ENCODE data around the gene DCXR.

DNA sequence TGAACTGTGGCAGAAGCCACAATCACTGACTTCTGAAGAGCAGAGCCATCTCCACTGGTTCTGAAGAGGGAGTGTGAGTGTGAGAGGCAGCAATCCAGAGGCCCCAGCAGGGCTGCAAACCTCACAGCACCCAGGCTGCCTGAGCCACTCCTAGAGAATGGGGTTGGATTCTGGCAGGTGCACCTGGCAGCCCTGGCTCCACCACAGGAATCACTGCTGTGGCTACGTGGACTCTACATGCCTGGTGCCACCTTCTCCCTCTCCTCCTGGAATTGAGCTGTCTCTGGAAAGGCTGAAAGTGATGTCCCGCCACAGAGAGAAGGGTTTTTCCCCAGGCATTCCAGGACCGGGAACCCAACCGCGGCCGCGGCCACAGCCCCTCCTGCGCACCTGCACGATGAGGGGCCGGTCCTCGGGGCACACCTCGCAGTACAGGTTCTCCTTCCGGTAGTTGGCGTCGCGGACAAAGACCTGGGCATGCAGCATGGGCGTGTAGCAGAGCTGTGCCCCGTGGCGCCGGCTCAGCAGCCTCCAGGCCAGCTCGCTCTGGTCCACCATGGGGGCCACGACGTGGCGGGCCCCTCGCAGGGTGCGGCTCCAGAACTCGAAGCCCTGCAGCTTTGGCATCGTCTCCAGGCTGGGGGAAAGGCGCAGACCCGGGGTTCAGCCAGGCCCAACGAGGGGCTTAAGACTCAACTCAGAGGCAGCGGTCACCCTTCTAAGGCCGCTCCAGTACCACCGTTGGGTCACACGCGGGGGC lies 27.1 kb upstream of the DCXR start:
- TF ChIP-seq, protein P1, sequence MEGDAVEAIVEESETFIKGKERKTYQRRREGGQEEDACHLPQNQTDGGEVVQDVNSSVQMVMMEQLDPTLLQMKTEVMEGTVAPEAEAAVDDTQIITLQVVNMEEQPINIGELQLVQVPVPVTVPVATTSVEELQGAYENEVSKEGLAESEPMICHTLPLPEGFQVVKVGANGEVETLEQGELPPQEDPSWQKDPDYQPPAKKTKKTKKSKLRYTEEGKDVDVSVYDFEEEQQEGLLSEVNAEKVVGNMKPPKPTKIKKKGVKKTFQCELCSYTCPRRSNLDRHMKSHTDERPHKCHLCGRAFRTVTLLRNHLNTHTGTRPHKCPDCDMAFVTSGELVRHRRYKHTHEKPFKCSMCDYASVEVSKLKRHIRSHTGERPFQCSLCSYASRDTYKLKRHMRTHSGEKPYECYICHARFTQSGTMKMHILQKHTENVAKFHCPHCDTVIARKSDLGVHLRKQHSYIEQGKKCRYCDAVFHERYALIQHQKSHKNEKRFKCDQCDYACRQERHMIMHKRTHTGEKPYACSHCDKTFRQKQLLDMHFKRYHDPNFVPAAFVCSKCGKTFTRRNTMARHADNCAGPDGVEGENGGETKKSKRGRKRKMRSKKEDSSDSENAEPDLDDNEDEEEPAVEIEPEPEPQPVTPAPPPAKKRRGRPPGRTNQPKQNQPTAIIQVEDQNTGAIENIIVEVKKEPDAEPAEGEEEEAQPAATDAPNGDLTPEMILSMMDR (IDR thresholded peaks at IDR 0.05): no peak
- TF ChIP-seq POLR2AphosphoS5 (IDR thresholded peaks at IDR 0.05): peak in 1 of 3 donors; percentile 33
- peak; percentile 43 for TF ChIP-seq POLR2A (IDR thresholded peaks at IDR 0.05)
- TF ChIP-seq EP300 (IDR thresholded peaks at IDR 0.05; ENCODE audit: low read depth): no peak

All from transverse colon (tissue), 4 donors.